Hematopoietic multipotent progenitor cell treated with erythropoietin and hydrocortisone succinate and interleukin-3 and kit ligand, for 6 days (in vitro differentiated cells): ENCODE data around the gene SCD5.

Source experiments
- DNase-seq: peaks from one replicate; pipeline ENCODE4 v3.0.0-alpha.2; 2015

Gene SCD5

GRCh38 chr4:82758701-82759685 lies 39.6 kb downstream of the SCD5 start:
- no peak for DNase-seq

GRCh38 chr4:82756061-82756460 lies 42.5 kb downstream of the SCD5 start:
- DNase-seq, result no peak

- no peak for DNase-seq
These were observed 42.9 kb downstream of the SCD5 start for GRCh38 chr4:82755650-82756049.

- DNase-seq, result no peak
These were observed 44.0 kb downstream of the SCD5 start for GRCh38 chr4:82754513-82755165.

- DNase-seq, result no peak
These were observed 44.7 kb downstream of the SCD5 start for GRCh38 chr4:82753725-82754410.

GRCh38 chr4:82753238-82753637 lies 45.4 kb downstream of the SCD5 start:
- DNase-seq, result no peak

GRCh38 chr4:82748810-82749470 lies 49.7 kb downstream of the SCD5 start:
- DNase-seq, result no peak

GRCh38 chr4:82747686-82748575 lies 50.7 kb downstream of the SCD5 start:
- no peak for DNase-seq

GRCh38 chr4:82746705-82747574 lies 51.7 kb downstream of the SCD5 start:
- no peak for DNase-seq

GRCh38 chr4:82745173-82745842 lies 53.3 kb downstream of the SCD5 start:
- no peak for DNase-seq

GRCh38 chr4:82744284-82744968 lies 54.2 kb downstream of the SCD5 start:
- DNase-seq, result no peak

- DNase-seq, result no peak
These were observed 57.4 kb downstream of the SCD5 start for GRCh38 chr4:82741188-82741587.

GRCh38 chr4:82739287-82740190 lies 59.1 kb downstream of the SCD5 start:
- DNase-seq, result peak; percentile 90

GRCh38 chr4:82737354-82737753 lies 61.2 kb downstream of the SCD5 start:
- DNase-seq, result no peak

- DNase-seq, result no peak
These were observed 65.0 kb downstream of the SCD5 start for GRCh38 chr4:82733636-82734035.

- peak; percentile 27 for DNase-seq
These were observed 70.3 kb downstream of the SCD5 start for GRCh38 chr4:82728301-82728700.

GRCh38 chr4:82726596-82726995 lies 72.0 kb downstream of the SCD5 start:
- DNase-seq, result no peak

- peak; percentile 64 for DNase-seq
These were observed 76.7 kb downstream of the SCD5 start for GRCh38 chr4:82721819-82722423.
